Smooth muscle cell of the pulmonary artery (primary cell): ENCODE results near the gene KIF20A. TPM values are rescaled to one million over a fixed set of nuclear protein-coding genes. Genes with fewer than 3 reads are reported as not detected.

Source experiments
- total RNA-seq: library from RNA; depleted of rRNA; stranded (reverse); fragments of >200 nt; gene quantifications from 2 replicates; pipeline ENCODE4 v1.2.3, GENCODE V29; 2014

Gene KIF20A
- 8.9 and 21.6 TPM in 2 replicates for total RNA-seq

GRCh38 chr5:138178516-138179276, at the start of gene KIF20A, which contains the start of gene BRD8:
Gene KIF20A (plus strand): TSS chr5:138179112. CDS start chr5:138179681, 569 bp downstream.
Gene BRD8 (minus strand): TSS chr5:138178630. CDS start chr5:138178614, 16 bp downstream.

DNA sequence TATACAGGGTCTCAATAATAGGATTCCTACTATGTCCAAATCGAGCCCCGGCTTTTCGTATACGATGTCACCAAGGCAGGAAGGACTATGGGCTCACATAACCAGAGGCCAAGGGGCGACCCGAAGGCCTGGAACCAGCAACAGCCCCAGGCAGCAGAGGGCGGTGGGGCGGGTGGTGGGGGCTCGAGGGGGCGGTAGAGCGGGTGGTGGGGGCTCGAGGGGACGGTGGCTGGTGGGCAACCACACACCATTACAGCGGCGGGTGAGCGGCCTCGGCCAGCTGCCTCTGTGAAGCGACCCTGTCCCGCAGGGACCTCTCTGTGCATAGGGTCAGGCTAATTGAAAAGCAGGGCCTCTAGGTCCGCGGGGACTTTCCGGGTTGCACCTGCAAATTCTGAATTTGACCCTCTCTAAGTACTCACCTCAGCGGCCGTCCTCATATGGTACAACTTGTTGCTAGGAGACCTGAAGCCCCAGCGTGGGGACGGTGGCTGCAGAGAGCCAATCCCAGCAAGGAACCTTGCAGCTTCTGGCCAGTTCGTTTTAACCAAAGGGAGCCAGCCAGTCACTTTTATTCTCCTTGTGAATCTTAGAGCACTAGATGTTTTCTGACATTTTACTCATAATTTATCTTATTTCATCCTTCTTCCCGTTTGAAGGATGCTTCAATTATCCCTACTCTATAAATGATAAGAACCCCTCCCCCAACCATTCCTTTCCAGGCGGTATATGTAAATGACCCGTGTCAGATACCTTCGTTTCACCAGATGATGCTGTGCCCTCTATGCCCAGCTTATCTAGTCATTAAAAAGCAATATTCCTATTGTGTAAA, 39.7 kb upstream of the KIF20A start, which contains the start of gene NME5:
Gene NME5 (minus strand): TSS at position 480 of the 832 bp plus-strand sequence. CDS start 648 bp downstream, outside the sequence.

GRCh38 chr5:138213161-138214029, 34.5 kb downstream of the KIF20A start, which contains the start of gene CDC23:
Gene CDC23 (minus strand): TSS chr5:138213323. CDS start chr5:138213312, 11 bp downstream.

Other genes starting within 250 kb of the KIF20A start
- 15.2 and 18.5 TPM in 2 replicates for gene FAM13B, start 146.0 kb upstream of the KIF20A start, total RNA-seq
- not detected in 2 replicates for gene WNT8A, start 95.1 kb upstream of the KIF20A start, total RNA-seq
- 2.5 and 2.7 TPM in 2 replicates for gene NME5, start 39.7 kb upstream of the KIF20A start, total RNA-seq
- 29.1 and 38.6 TPM in 2 replicates for gene BRD8, start 482 bp upstream of the KIF20A start, total RNA-seq
- 19.5 and 21.6 TPM in 2 replicates for gene CDC23, start 34.2 kb downstream of the KIF20A start, total RNA-seq
- 0.03 TPM in 1 of 2 replicates, not detected in the other for gene GFRA3, start 95.5 kb downstream of the KIF20A start, total RNA-seq
- gene CDC25C, start 152.7 kb downstream of the KIF20A start, total RNA-seq, result 0.69 and 1.8 TPM in 2 replicates
- 26.6 and 28.0 TPM in 2 replicates for gene FAM53C, start 159.2 kb downstream of the KIF20A start, total RNA-seq
- gene KDM3B, start 173.6 kb downstream of the KIF20A start, total RNA-seq, result 36.8 and 45.2 TPM in 2 replicates